ENCODE measurements around the gene MTHFSD. TPM values are rescaled to one million over a fixed set of nuclear protein-coding genes. Genes with fewer than 3 reads are reported as not detected.

Gene MTHFSD
- total and polyA plus RNA-seq, 9 donors, result 11.0 to 24.9 (median 21.8) TPM

DNA sequence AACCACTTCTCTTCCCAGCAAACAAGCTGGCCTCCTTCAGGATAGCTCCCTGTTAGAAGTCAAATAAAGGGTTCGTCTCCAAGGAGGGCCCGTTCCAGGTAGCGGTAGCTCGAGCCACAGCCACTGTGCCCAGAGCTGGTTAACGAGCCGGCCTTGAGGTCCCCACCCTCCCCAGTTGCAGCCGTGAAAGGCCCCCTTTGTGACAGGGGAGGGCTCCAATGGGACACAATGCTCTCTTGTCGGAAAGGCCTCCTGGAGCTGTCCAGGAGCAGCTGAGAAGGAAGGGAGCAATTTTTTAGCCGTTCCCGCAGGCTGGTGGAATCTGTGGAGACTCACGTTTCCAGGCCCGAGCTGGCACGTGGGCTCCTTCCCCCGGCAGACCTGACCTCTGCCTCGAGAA, 74.6 kb downstream of the MTHFSD start:
- H3K9me3 ChIP-seq, result peaks cover 0 to 11% of the 10 kb centered on the region in 2 donors
- TF ChIP-seq, protein P1, sequence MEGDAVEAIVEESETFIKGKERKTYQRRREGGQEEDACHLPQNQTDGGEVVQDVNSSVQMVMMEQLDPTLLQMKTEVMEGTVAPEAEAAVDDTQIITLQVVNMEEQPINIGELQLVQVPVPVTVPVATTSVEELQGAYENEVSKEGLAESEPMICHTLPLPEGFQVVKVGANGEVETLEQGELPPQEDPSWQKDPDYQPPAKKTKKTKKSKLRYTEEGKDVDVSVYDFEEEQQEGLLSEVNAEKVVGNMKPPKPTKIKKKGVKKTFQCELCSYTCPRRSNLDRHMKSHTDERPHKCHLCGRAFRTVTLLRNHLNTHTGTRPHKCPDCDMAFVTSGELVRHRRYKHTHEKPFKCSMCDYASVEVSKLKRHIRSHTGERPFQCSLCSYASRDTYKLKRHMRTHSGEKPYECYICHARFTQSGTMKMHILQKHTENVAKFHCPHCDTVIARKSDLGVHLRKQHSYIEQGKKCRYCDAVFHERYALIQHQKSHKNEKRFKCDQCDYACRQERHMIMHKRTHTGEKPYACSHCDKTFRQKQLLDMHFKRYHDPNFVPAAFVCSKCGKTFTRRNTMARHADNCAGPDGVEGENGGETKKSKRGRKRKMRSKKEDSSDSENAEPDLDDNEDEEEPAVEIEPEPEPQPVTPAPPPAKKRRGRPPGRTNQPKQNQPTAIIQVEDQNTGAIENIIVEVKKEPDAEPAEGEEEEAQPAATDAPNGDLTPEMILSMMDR (IDR thresholded peaks at IDR 0.05), result no peak
- TF ChIP-seq POLR2A (IDR thresholded peaks at IDR 0.05) (no peak), EP300 (IDR thresholded peaks at IDR 0.05) (no peak)
- no peaks in the 10 kb centered on the region for H3K36me3 ChIP-seq
- WGBS, 3 donors, result 40 to 55% (median 50%) methylated on average over 15 of the region's 15 CpGs
- intact Hi-C loops (cut with DNase I), result no loop called here
- no peaks in the 10 kb centered on the region for H3K4me1 ChIP-seq (ENCODE audit: insufficient read depth)
- no peaks in the 10 kb centered on the region for H3K27me3 ChIP-seq
- no peak overlapping the region for H3K27ac ChIP-seq
- no peak for DNase-seq
- H3K4me3 ChIP-seq, result no peak overlapping the region

Other genes with a start within 250 kb of the MTHFSD start
- gene FOXF1, start 44.7 kb downstream of the MTHFSD start, total RNA-seq, result 1 to 10 TPM in 2 of 7 donors, under 1 TPM in 5; 0.22 to 1.5 (median 0.45) TPM
- gene FOXF1, start 44.7 kb downstream of the MTHFSD start, polyA plus RNA-seq, result under 1 TPM; 0.23 to 0.70 TPM
- gene FOXC2, start 11.6 kb upstream of the MTHFSD start, total RNA-seq, result 1 to 10 TPM in 1 of 7 donors, under 1 TPM in 6; 0.10 to 1.3 (median 0.35) TPM
- gene FOXC2, start 11.6 kb upstream of the MTHFSD start, polyA plus RNA-seq, result 1 to 10 TPM in 1 of 2 donors, under 1 TPM in 1; 0.47 to 2.5 TPM
- under 1 TPM in 6 of 7 donors, not detected in 1; 0.10 to 0.51 (median 0.34) TPM for gene FOXL1, start 23.3 kb upstream of the MTHFSD start, total RNA-seq
- 1 to 10 TPM in 1 of 2 donors, under 1 TPM in 1; 0.51 to 1.3 TPM for gene FOXL1, start 23.3 kb upstream of the MTHFSD start, polyA plus RNA-seq

Measured in ovary (tissue), 9 donors.